ENCODE measurements around the gene RRP8. TPM values are rescaled to one million over a fixed set of nuclear protein-coding genes. Genes with fewer than 3 reads are reported as not detected.

Gene RRP8
- total and polyA plus RNA-seq, 10 of the 15 experiments (the other 5 are each of a cell fraction or from before 2014, with no cell fraction given), result 4.7 to 51.2 (median 23.9) TPM

DNA sequence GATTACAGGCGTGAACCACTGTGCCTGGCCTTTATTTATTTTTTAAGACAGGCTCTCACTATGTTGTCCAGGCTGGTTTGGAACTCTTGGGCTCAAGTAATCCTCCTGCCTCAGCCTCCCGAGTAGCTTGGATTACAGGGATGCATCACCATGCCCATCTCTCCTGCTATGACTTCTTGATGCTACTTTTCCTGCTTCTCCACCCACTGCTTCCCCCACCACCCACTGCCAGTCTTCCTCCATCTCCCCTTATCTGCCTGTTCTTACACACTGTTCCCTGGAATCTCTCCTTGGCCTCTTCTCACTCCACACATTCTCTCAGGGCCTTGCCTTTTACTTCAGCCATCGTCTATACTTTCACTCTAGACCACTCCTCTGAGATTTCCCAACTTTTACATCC, 33.1 kb upstream of the RRP8 start:
- CTCF ChIA-PET, result interaction anchor here (0.7 kb wide), 1 partner anchor 13 kb away, joined by 4 read pairs; no protein-coding TSS in a partner anchor

DNA sequence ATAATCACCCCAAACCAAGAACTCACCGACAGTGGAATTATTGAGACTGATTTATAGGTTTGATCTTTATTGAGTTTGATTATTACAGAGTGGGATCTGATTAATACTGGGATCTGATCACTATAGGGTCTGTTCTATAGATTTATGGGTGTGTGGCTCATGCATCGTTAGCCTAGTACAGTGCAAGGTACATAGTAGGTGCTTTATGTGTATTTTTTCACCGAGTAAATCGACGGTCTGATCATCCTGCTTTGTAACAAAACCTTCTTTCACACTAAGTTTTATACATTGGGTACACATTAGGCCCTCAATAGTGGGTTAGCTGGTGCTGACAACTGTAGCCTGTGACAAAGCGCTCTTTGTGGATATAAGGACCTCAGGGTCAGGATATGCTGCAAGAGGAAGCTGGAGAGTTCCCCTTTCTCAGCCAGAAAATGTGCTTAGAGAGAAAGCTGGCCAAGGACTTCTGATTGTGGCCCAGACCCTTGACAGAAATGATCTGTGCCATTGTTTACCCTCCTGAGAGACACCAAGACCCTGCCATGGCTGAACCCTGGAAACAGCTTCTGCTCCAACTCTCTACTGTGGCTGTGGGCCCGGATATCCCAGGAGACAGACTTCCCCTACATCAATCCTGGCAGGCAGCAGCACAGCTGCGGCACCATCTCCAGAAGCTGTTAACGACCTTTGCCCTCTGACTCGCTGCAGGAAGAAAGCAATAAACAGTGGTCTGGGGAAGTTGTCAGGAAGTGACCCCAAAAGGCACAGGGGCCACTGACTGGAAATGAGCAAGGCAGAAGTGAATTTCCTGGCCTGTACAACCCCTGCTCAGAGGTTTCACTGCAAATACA, 31.9 kb upstream of the RRP8 start:
- RAD21 ChIA-PET (ENCODE audit: unreplicated experiment), result no interaction called here
- FAIRE-seq (no peak), ATAC-seq (peak; percentile 13; the same call in 1 of the 3 replicates), DNase-seq (ENCODE audit: low read depth, low spot score) (no peak)
- SMC1A ChIA-PET (ENCODE audit: uncharacterized antibody, unreplicated experiment), result interaction anchor here (0.9 to 1.5 kb wide), 4 partner anchors 12 to 32 kb away, joined by 4 read pairs; no protein-coding TSS in a partner anchor
- no peaks in the 10 kb centered on the region for H3K9me3 ChIP-seq (replicated peaks; ENCODE audit: control insufficient read depth, insufficient read depth, low read length)
- no TSS peak for BruUV-seq (replicated peaks)
- no peak overlapping the region for H3K4me3 ChIP-seq
- no peak overlapping the region for H3K27ac ChIP-seq (ENCODE audit: control insufficient read depth, insufficient read depth)
- no peaks in the 10 kb centered on the region for H4K20me1 ChIP-seq (ENCODE audit: control insufficient read depth, insufficient read depth)
- no peaks in the 10 kb centered on the region for H3K36me3 ChIP-seq (ENCODE audit: control insufficient read depth in 2 of 2, insufficient read depth in 2 of 2, low read length in 1 of 2)
- intact Hi-C loops (cut with micrococcal nuclease; ENCODE audit: unreplicated experiment), result no loop called here
- in situ Hi-C loops (cut with MboI), result no loop called here
- CTCF ChIA-PET, result no interaction called here
- no peak overlapping the region for H3K9ac ChIP-seq (ENCODE audit: control insufficient read depth, insufficient read depth, low read length)
- no peaks in the 10 kb centered on the region for H3K79me2 ChIP-seq (ENCODE audit: control insufficient read depth, insufficient read depth, low read length)
- WGBS (ENCODE audit: insufficient coverage, insufficient replicate concordance, low lambda C conversion rate, missing lambda C conversion rate), result 47% methylated on average over 10 of the region's 10 CpGs
- no peaks in the 10 kb centered on the region for H3K4me1 ChIP-seq (ENCODE audit: control insufficient read depth, insufficient read depth, low read length)
- H2AFZ ChIP-seq (ENCODE audit: control insufficient read depth, low read depth, low read length), result no peak overlapping the region
- no peak overlapping the region for H3K4me2 ChIP-seq (ENCODE audit: control insufficient read depth, insufficient read depth)
- H3K27me3 ChIP-seq (replicated peaks in 1 of 2; ENCODE audit: control insufficient read depth in 2 of 2, insufficient read depth in 2 of 2, low read length in 1 of 2), result no peaks in the 10 kb centered on the region
- POLR2A ChIA-PET, result interaction anchor here (0.9 to 1.4 kb wide), 3 partner anchors 24 to 48 kb away, joined by 3 to 4 read pairs (median 3); partner anchors contain the start of genes MRPL17 and TAF10
- TF ChIP-seq MLLT1 (IDR thresholded peaks at IDR 0.05) (no peak), CHD1 (IDR thresholded peaks at IDR 0.05; ENCODE audit: low read depth, low read length) (no peak), E2F8 (IDR thresholded peaks at IDR 0.05; ENCODE audit: low read depth, partially characterized antibody) (no peak), IKZF1 (conservative IDR thresholded peaks at IDR 0.05) (peak; percentile 48), KAT2A (conservative IDR thresholded peaks at IDR 0.05; ENCODE audit: control insufficient read depth, low read depth, low read length) (no peak), SKIL (IDR thresholded peaks at IDR 0.05; ENCODE audit: low read depth, poor library complexity, severe bottlenecking) (no peak)

More for the DNA sequence above, 33.1 kb upstream of the RRP8 start:
- ChIA-PET POLR2A (no interaction called here), SMC1A (ENCODE audit: uncharacterized antibody, unreplicated experiment) (interaction anchor here (0.7 to 1.0 kb wide), 2 partner anchors 17 to 31 kb away, joined by 3 to 4 read pairs; no protein-coding TSS in a partner anchor), RAD21 (ENCODE audit: unreplicated experiment) (no interaction called here)
- in situ Hi-C loops (cut with MboI), result no loop called here
- no peaks in the 10 kb centered on the region for H3K36me3 ChIP-seq (ENCODE audit: control insufficient read depth in 2 of 2, insufficient read depth in 2 of 2, low read length in 1 of 2)
- FAIRE-seq (no peak), DNase-seq (ENCODE audit: low read depth, low spot score) (no peak), ATAC-seq (no peak)
- intact Hi-C loops (cut with micrococcal nuclease; ENCODE audit: unreplicated experiment), result no loop called here
- H3K9me3 ChIP-seq (replicated peaks; ENCODE audit: control insufficient read depth, insufficient read depth, low read length), result no peaks in the 10 kb centered on the region
- no peak for TF ChIP-seq HDAC2 (IDR thresholded peaks at IDR 0.05)
- TF ChIP-seq EP300 (IDR thresholded peaks at IDR 0.05; ENCODE audit: borderline replicate concordance in 1 of 2, control insufficient read depth in 1 of 2, low read depth in 2 of 2, low read length in 2 of 2), result no peak
- no peak for TF ChIP-seq ASH2L (IDR thresholded peaks at IDR 0.05; ENCODE audit: borderline replicate concordance, low read depth)
- TF ChIP-seq RFX5 (IDR thresholded peaks at IDR 0.05; ENCODE audit: low read depth, low read length), result no peak
- H4K20me1 ChIP-seq (ENCODE audit: control insufficient read depth, insufficient read depth), result no peaks in the 10 kb centered on the region
- no peaks in the 10 kb centered on the region for H3K4me1 ChIP-seq (ENCODE audit: control insufficient read depth, insufficient read depth, low read length)
- no peak overlapping the region for H3K4me3 ChIP-seq
- no peak overlapping the region for H3K27ac ChIP-seq (ENCODE audit: control insufficient read depth, insufficient read depth)
- H3K27me3 ChIP-seq (replicated peaks in 1 of 2; ENCODE audit: control insufficient read depth in 2 of 2, insufficient read depth in 2 of 2, low read length in 1 of 2), result no peaks in the 10 kb centered on the region
- H3K4me2 ChIP-seq (ENCODE audit: control insufficient read depth, insufficient read depth), result no peak overlapping the region
- no TSS peak for BruUV-seq (replicated peaks)
- WGBS (ENCODE audit: insufficient coverage, insufficient replicate concordance, low lambda C conversion rate, missing lambda C conversion rate), result 33% methylated on average over 3 of the region's 3 CpGs
- H3K79me2 ChIP-seq (ENCODE audit: control insufficient read depth, insufficient read depth, low read length), result no peaks in the 10 kb centered on the region
- H3K9ac ChIP-seq (ENCODE audit: control insufficient read depth, insufficient read depth, low read length), result no peak overlapping the region
- H2AFZ ChIP-seq (ENCODE audit: control insufficient read depth, low read depth, low read length), result no peak overlapping the region

Measured in GM12878 (cell line).